HG02943 (cell line): Measurements from ENCODE around the gene TSR3.
"Not testable (repeated sequence)": the region's sequence is repeated elsewhere in the genome, so short reads cannot be mapped to it uniquely, and the experiment has no call there.

Experiments used
- ATAC-seq: cut with Tn5 transposase; IDR thresholded peaks from one replicate; pipeline ENCODE4 v1.9.1; 2021; ENCODE audit warnings: mild to moderate bottlenecking, low read depth, moderate library complexity; ENCODE audit not compliant: unreplicated experiment

Gene TSR3

DNA sequence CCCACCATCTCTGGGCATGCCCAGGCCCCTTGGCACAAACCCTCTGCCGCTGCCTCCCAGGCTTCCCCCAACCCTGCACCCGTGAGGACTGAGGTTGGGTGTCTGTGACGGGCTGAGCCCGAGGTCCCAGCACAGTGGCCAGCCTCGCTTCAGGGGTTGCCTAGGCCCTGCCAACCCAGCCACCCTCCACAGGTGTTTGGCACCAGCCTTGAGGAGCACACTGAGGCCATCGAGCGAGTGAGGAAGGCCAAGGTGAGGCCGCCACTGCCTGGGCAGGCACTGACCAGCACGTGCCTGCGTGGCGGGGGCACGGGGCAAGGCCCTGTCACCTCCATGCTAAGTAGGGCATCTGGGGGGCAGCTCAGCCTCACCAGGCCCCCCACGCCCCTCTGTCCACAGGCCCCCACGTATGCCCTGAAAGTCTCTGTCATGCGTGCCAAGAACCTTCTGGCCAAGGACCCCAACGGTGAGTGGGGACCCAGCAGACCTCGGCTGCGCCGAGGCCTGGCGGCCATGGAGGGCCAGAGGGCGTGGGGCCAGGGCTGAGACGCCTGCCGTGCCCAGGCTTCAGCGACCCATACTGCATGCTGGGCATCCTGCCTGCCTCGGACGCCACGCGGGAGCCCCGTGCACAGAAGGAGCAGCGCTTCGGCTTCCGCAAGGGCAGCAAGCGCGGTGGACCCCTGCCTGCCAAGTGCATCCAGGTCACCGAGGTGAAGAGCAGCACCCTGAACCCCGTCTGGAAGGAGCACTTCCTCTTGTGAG, 10.8 kb downstream of the TSR3 start:
- no peak for ATAC-seq

DNA sequence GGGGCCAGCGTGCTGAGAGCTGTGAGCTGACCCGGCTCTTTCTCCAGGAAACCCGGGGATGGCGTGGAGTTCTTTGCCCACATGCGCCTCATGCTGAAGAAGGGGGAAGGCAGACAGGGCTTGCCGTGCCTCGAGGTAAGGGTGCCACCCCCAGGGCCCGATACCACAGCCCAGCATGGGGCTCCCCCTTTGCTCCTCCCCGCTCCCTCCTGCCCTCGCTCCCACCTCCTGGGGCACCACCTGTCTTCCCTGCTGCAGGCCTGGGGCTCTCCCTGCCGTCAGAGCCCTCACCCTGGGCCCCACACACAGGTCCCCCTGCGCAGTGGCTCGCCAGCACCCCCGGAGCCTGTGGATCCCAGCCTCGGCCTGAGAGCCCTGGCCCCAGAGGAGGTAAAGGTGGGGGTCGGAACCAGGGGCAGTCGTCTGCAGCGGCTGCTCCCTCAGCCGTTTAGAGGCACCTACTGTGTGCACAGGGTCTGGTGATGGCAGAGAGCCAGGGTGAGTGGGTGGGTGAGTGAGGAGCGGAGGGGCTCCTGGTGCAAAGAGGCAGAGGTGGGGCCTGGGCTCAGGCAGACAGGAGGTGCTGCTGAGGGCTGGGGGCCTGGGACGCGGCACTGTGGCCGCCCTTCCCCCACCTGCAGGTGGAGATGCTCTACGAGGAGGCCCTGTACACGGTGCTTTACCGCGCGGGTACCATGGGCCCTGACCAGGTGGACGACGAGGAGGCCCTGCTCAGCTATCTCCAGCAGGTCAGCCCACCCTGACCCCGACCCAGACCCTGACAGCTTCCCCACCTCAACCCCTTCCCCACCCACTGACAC, 12.6 kb downstream of the TSR3 start:
- no peak for ATAC-seq

DNA sequence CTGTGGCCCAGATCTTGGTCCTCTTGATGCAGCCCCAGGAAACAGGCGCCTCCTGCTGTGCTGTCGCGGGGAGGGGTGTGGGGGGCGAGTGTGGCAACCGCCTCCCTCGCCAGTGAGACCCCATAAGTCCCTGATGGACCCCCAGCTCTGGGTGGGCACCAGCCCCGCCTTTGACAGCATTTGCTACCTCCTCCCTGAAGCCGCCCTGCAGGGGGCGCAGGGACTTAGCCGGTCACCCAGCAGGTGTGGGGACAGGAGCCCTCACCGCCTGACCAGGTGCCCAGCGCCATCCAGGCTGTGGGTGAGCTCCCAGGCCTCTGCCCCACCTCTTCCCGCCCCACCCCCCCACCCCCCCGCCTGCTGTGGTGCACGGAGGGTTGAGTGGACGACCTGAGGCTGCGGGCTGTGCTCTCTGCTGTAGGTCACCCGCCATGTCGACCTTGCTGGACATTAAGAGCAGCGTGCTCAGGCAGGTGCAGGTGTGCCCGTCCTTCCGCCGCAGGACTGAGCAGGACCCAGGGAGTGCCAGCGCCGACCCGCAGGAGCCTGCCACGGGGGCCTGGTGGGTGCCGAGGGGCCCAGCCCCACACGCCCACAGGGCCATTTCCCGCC, 13.5 kb downstream of the TSR3 start:
- ATAC-seq: no peak

DNA sequence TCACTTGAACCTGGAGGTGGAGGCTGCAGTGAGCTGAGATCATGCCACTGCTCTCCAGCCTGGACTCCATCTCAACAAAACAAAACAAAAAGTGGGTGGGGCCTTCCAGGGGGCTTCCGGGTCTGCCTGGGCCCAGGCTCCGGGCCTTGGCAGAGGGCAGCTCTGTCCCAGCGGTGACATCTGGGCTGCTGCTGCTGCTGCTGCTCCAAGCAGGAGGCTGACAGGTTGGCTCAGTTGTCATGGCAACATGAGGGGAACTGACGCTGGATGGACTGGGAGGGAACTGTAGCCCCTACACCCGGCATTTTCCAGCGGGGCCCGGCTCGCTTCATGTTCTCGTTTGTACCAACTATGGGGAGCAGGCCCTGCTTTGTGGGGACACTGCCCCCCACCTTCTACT, 14.2 kb downstream of the TSR3 start:
- no peak for ATAC-seq

DNA sequence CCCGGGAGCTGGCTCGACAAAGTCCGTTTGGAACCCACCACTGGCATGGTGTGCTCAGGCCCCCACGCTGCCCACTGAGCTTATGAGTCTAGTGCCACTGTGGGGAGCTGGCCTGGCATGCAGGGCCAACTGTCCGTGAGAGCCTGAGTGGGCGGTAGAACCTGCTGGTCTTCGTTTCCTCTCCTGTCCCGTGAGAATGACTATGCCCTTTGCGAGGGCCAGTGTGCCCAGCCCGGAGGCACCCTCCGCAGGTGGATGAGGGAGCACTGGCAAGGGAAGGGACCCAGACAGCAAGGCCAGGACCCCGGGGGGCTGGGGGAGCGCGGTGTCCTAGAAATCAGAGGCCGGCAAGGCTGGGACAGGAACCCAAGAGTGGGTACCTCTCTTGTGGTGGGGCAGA, 15.1 kb downstream of the TSR3 start:
- ATAC-seq: no peak

DNA sequence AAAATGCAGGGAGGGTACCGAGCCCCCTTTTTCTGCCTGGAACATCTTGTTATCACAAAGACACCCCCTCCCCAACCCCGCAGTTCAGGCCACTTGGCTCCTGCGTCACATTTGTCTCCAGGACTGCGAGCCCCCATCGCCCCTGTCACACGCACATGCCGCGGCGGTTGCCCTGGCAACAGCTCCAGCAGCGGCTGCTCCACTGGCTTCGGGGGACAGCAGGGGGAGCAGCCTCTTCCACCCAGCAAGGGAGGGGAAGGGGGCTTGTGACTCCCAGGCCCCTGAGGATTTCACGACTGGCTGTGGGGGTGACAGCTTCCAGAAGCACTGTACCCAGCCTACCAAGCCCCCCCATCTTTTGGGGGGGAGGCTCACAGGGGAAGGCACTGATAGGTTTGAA, 15.7 kb downstream of the TSR3 start:
- no peak for ATAC-seq

DNA sequence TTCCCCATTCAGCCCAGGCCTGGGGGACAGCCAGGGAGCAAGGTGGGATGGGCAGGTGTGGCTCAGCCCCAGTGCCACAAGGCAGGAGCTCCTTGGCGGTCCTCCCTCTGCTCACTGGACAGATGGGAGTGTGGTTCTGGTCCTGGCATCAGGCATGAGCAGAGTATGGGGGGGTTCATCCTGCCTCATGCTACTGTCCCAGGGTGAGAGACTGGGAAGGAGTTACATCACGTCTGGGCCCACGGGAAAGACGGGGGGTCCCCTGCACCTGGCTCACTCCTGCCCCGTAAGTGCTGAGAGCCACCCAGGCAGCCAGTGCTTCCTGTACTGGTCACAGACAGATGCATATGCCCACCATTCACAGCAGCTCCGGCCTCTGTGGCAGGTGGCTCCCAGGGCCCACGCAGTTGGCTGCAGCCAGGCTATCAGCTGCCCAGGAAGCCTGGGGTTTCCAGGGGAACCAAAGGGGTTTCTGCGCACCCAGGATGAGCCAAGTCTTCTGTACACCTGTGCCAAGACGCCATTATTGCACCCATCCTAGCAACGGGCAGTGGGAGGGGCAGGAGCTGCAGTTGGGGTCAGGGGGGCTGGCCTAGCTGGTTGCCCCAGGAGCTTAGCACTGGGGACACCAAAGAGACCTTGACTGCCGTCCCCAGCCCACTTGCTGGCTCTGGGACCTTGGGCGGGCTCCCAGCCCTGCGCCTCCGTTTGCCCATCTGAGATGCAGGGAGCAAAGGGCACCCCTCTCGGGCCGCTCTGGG, 16.3 kb downstream of the TSR3 start:
- no peak for ATAC-seq

DNA sequence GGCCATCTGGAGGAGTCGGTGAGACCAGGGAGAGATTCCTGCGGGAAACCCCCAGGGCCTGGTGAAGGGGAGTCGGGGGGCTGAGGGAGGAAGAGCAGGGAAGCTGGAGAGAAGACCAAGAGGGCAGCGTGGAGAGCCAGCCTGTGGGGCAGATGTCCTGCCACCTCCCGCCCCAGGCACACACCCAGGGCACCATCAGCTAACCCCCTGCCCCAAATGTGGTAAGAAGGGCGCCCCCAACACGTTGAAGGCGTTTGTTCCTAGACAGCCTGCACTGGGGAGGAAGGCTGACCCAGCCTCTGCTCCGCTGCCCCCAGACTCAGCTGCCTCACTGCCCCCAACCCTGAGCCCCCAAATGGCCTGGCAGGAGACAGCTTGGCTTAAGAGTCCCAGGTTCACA, 16.9 kb downstream of the TSR3 start:
- no peak for ATAC-seq

DNA sequence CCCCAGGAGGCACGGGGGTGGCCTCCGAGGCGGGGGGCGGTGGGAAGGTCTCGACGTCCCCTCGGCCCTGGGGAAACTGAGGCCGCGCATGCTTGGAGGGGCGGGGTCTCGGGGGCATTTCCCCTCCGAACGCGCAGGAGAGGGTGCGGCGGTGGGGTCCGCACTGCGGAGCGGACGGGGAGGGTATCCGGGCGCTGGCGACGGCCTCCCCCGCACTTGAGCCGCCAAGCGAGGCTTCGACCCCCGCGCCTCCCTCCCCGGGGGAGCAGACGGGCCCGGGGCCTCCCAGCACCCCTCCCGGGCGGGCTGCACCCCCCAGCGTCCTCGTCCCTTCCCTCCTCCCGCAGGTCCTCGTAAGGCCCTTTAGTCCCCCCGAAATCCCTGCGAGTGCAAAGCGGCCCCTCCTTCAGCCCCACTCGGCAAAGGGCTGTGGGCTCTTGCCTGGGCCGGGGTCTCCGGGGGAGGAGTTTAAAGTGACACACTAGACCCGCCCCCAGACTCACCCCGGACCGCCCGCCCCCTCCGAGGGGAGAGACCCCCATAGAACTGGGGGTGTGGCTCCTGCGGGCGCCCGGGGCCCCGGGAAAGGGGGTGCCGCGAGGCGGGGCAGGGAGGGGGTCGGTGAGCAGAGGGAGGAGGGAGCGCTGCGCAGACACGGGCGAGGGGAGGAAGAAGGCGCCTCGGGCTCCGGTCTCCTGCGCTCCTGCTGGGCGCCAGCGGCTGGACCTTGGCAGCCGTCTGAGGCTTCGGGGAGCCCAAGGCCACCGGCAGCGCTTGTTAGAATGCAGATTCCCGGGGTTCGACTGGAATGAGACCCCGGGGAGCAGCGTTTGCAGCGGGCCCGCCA, 17.6 kb downstream of the TSR3 start:
- ATAC-seq: no peak

DNA sequence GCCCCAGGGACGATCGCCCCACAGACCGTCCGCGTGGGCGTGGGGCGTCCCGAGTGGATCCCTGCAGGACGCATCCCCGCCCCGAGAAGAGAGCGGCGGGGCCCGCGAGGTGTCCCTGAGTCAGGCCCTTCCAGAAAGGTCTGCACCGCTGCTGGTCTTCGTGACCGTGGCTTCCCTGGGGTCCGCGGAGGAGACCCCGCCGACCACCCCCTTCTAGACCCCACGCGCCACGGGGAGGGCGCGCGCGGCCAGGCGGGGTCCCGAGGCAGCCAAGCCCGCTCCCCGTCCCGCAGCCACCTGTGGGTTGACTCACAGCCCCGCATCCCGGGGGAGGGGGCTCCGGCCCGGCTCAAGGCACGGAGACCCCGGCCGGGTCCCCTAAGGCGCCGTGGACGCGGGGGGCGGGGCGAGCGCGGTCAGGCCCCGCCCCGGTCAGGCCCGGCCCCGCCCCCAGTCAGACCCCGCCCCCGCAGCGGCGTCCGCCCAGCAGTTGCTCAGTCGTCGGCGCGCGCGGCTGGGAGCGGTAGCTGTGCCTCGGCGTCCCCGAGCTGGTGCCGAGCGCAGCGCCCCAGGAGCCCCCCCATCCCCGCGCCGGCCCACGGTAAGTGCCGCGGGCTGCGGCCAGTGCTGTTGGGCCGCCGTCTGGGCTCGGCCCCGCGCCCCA, 18.4 kb downstream of the TSR3 start, which contains the start of gene BAIAP3:
Gene BAIAP3 (plus strand): TSS at position 497 of the 664 bp plus-strand sequence. CDS start 4,905 bp downstream, outside the sequence.
- no peak for ATAC-seq

DNA sequence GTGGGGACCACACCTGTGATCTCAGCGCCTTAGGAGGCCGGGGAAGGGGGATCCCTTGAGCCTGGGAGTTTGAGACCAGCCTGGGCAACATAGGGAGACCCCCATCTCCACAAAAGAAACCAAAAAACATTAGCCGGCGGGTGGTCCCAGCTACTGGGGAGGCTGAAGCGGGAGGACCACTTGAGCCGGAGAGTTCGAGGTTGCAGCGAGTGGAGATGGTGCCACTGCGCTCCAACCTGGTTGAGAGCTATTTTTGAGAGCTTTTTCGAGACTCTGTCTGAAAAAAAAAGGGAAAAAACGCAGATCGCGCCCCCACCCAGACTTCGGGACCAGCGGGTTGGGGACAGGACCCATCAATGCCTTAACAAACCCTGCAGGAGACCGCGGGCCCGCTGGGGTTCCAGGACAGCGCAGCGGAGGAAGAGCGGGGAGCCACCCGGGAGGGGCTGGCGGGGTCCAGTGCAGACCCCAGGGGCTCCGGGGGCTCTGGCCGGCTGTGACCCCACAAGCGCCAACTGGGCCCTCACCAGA, 19.0 kb downstream of the TSR3 start:
- ATAC-seq: no peak

DNA sequence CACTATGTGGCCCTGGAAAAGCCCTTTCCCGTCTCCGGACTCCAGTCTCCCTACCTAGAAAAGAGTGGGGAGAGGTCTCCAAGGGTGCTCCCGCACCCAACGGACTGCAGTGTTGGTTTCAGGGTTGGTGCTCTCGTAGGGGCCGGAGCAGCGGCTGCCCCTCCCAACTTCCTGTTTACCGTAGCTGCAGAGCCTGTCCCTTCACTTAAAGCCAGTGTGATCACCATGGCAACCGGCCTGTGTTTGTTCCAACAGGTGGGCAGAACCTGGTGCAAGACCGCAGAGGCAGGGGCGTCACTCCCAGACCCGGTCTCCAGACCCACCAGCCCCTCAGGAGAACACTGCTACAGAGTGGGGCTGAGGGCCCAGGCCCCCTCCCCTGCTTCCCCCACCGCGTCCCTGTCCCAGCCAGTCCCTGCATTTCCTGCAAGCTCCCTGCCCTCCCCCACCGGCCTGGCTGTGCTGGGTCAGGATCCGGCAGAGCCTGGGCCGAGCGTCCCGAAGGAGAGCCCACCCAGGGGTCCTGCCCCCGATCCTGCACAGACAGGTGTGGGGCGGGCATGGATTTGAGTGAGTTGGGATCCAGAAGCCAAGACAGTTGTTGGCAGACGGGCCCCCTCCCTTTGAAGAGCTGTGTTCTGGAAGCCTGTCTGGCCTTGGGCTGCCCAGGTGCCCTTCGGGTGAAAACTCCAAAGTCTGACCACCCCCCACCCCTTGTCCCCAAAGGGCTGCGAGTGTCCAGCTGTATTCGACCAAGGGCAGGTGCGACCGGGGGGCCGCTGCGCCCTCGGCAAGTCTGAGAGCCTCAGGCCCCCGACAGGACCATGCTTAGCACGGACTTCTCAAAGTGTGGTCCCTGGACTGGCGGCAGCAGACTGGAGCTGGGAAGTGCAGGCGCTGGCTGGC, 19.7 kb downstream of the TSR3 start:
- ATAC-seq: no peak

DNA sequence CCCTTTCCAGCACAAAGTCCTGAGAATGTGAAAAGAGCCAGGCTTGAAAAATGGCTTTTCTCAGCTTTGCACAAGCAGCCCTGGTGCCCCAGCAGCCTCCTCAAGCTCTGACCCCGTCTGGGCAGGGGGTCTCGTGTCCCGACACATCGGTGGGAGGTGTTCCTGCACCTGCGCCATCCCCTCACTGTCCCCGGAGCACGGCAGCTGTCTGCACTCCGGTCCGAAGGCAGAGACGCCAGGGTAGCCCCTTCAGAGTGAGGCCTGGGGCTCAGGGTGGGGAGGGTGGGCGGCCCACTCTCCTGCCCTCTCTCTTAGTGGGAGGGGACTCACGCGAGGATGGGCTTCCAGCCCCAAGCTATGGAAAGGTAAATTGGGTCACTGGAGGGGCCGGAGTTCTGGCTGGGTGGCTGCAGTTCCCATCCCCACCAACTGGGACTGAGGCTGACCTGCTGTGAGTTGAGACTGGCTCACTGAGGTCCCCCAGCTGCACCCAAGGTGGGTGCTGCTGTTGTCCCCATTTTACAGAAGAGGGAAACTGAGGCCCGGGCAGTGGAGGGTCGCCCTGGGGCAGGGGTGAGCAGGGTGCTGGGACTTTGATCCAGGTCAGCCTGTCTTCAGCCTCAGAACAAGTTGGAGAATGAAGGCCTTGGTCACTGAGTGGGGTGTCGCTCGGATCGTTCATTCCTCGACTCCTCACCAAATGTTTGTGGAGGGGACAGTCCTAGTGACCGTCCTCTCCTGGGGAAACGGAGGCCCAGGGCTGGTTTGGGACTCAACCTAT, 20.6 kb downstream of the TSR3 start:
- no peak for ATAC-seq

DNA sequence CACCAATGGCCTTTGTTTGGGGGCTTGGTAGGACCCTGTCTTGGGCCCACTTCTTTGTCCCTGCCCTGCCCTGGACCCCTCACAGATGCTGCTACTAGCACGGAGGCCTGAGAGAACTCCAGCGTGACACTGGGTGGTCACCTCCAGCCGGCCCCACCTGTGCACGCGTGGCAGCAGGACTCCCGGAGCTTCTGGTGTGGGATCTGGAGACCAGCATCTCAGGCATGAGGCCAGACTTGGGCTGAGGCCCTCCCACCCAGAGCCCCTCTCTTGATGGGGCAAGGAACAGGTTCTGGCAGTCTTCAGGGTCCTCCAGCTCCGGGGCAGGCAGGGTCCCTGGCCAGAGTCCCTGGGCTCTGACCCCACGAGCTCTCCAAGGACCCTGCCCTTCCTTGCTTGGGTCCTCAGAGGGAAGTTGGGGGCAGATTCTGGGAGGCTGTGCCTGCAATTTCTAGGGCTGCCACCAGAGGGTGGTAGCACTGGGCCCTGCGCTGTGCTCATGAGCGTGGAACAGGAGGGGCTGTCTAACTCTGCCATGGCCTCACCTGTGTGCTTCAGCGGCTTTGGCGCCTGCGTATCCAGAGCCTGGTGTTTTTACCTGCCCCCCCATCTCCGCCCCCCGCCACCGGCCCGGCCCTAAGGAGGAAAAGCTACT, 21.3 kb downstream of the TSR3 start:
- no peak for ATAC-seq

DNA sequence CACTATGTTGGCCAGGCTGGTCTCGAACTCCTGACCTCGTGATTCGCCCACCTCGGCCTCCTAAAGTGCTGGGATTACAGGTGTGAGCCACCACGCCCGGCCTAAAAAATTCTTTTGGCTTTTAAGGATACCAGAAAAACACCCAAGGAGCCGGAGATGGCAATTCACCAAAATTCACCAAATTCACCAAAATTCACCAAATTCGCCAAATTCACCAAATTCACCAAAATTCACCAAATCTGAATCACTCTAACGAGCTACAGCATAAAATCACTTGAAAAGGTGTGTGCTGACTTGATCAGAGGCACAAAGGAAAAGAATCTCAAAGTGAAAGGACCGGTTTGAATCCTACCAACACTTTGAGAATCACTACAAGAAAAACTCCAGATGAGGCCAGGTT, 22.7 kb downstream of the TSR3 start:
- not testable (repeated sequence) for ATAC-seq

DNA sequence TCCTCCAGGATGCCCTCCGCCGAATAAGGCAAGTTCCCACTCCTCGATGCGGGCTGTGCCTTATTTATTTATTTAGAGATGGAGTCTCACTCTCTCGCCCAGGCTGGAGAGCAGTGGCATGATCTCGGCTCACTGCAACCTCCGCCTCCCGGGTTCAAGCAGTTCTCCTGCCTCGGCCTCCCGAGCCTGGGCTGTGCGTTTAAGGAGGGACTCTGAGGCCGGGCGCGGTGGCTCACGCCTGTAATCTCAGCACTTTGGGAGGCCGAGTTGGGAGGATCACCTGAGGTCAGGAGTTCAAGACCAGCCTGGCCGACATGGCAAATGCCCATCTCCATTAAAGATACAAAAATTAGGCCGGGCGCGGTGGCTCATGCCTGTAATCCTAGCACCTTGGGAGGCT, 23.5 kb downstream of the TSR3 start:
- not testable (repeated sequence) for ATAC-seq

DNA sequence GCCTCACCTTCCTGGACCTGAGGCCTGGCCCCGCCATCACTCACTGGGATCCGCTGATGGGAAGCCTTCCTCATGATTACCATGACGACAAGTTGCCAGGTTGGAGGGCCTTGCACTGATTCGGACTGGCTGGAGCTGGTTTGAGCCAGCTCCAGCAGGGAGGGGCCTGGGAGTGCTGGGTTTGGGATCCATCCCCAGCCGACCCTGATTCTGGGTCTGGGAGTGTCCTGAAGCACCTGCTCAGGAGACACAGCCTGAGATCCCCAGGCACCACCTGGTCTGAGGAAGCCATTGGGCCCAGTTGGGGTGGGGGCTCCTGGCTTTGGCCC, 24.1 kb downstream of the TSR3 start:
- no peak for ATAC-seq
